Panc1 (cell line): Measurements from ENCODE around the gene ADORA1. TPM values are rescaled to one million over a fixed set of nuclear protein-coding genes. Genes with fewer than 3 reads are reported as not detected.

ENCODE experiments used
- ATAC-seq: fragments of 200-7000 bp; cut with Tn5 transposase; 2 replicates; pipeline ENCODE4 v1.9.1; 2020; ENCODE audit warnings: mild to moderate bottlenecking, moderate library complexity
- BruUV-seq: library from RNA; stranded (reverse); fragments of 400-500 nt; replicated peaks from 2 replicates; lab custom pipeline; 2021; lab: Mats Ljungman, UMichigan
- CTCF ChIA-PET: fragments of 300-600 bp; sonication (Branson Sonifier 250); formaldehyde crosslinking; loops from one replicate; lab custom pipeline; 2022; ENCODE audit warnings: antibody characterized with exemption; lab: Charles Lee
- POLR2A ChIA-PET: fragments of 300-600 bp; sonication (Branson Sonifier 250); formaldehyde crosslinking; loops from one replicate; lab custom pipeline; 2022; ENCODE audit warnings: antibody characterized with exemption; lab: Charles Lee
- DNase-seq: peaks from one replicate; pipeline ENCODE4 v3.0.0-alpha.2; 2010; ENCODE audit warnings: low read depth, low spot score
- H3K27ac ChIP-seq: 2 replicates; pipeline ENCODE4 v1.5.1; 2011; ENCODE audit warnings: mild to moderate bottlenecking, low read length, inconsistent platforms
- H3K27me3 ChIP-seq: fragments of 200-500 bp; sonication (Bioruptor generic); 2 replicates; pipeline ENCODE4 v1.6.0; 2014; ENCODE audit warnings: low read length, inconsistent platforms; ENCODE audit not compliant: control insufficient read depth, insufficient read depth
- H3K36me3 ChIP-seq: fragments of 200-500 bp; sonication (Bioruptor generic); 2 replicates; pipeline ENCODE4 v1.5.1; 2014; ENCODE audit warnings: inconsistent platforms, mild to moderate bottlenecking, low read length, moderate library complexity; ENCODE audit not compliant: control insufficient read depth, insufficient read depth
- H3K4me1 ChIP-seq: 2 replicates; pipeline ENCODE4 v1.5.1; 2011; ENCODE audit warnings: inconsistent platforms, mild to moderate bottlenecking, low read length, moderate library complexity; ENCODE audit not compliant: control insufficient read depth, insufficient read depth
- H3K4me3 ChIP-seq, 2 experiments: 2 replicates each; pipeline ENCODE4 v1.5.1; 2011 to 2012; ENCODE audit warnings: low read depth in 2 of 2, low read length in 2 of 2, mild to moderate bottlenecking in 2 of 2, inconsistent platforms in 1 of 2, moderate library complexity in 1 of 2
- H3K9me3 ChIP-seq: fragments of 200-500 bp; sonication (Bioruptor generic); 2 replicates; pipeline ENCODE4 v1.5.1; 2014; ENCODE audit warnings: low read depth, mild to moderate bottlenecking, inconsistent platforms, low read length, moderate library complexity; ENCODE audit not compliant: control insufficient read depth, insufficient read depth
- CTCF ChIP-seq: fragments of 450-650 bp; IDR thresholded peaks from 2 replicates; pipeline ENCODE4 v1.5.1; 2017; ENCODE audit warnings: mild to moderate bottlenecking
- POLR2AphosphoS5 ChIP-seq: IDR thresholded peaks from 2 replicates; pipeline ENCODE4 v1.6.1; 2012; ENCODE audit warnings: mild to moderate bottlenecking, low read depth, low read length, moderate library complexity
- REST ChIP-seq, 2 experiments: IDR thresholded peaks; 2 replicates each; pipeline ENCODE4 v1.6.1; 2011 to 2012; ENCODE audit warnings: low read depth in 2 of 2, control low read depth in 1 of 2, low read length in 1 of 2, mild to moderate bottlenecking in 1 of 2, moderate library complexity in 1 of 2; ENCODE audit not compliant: insufficient read depth in 1 of 2
- SIN3A ChIP-seq: IDR thresholded peaks from 2 replicates; pipeline ENCODE4 v1.6.1; 2012; ENCODE audit warnings: low read depth, mild to moderate bottlenecking, low read length, moderate library complexity, borderline replicate concordance; ENCODE audit not compliant: insufficient read depth
- TCF7L2 ChIP-seq: IDR thresholded peaks from 2 replicates; pipeline ENCODE4 v1.6.1; 2011; ENCODE audit warnings: mild to moderate bottlenecking, low read depth, low read length, inconsistent platforms
- in situ Hi-C: cut with HindIII; loops from 2 replicates; pipeline ENCODE4 v1.10.0; 2016; ENCODE audit warnings: low sequenced_read_pairs, low pct_unique_long_range_greater_than_20kb
- intact Hi-C: fragments of 100-400 bp; cut with micrococcal nuclease; formaldehyde crosslinking; loops from one replicate; pipeline ENCODE4 v1.10.0; 2022; ENCODE audit not compliant: unreplicated experiment
- total RNA-seq: library from RNA; stranded (reverse); gene quantifications from one replicate; pipeline ENCODE4 v1.2.1, GENCODE V29; 2021; ENCODE audit not compliant: unreplicated experiment

The ADORA1 gene
- total RNA-seq, 1 experiment from 2014 or later = 8.5 TPM

- ATAC-seq = peak; percentile 62
- Histone ChIP-seq H3K9me3 (no peaks in the 10 kb centered on the region), H3K4me3 (no peak overlapping the region), H3K27ac (no peak overlapping the region), H3K27me3 (no peaks in the 10 kb centered on the region), H3K4me1 (no peaks in the 10 kb centered on the region; the same call in 1 of the 2 replicates), H3K36me3 (no peaks in the 10 kb centered on the region)
- BruUV-seq = no TSS peak
- in situ Hi-C loops (no loop called here), intact Hi-C loops (no loop called here)
- POLR2A ChIA-PET = interaction anchor here (0.7 kb wide), 1 partner anchor 323 kb away, joined by 3 read pairs; no protein-coding TSS in a partner anchor
- CTCF ChIA-PET = interaction anchor here (0.7 kb wide), 2 partner anchors 75 to 127 kb away, joined by 3 to 4 read pairs; no protein-coding TSS in a partner anchor
- TF ChIP-seq SIN3A = no peak
- TF ChIP-seq POLR2AphosphoS5 = no peak
- TF ChIP-seq REST (IDR thresholded peaks at IDR 0.05; ENCODE audit: insufficient read depth in 1 of 2, low read depth in 2 of 2, low read length in 1 of 2) = no peak
- no peak for TF ChIP-seq TCF7L2
- TF ChIP-seq CTCF = no peak; the same call in 1 of the 2 replicates
- no peak for DNase-seq
Measured at GRCh38 chr1:203166192-203166940, 38.8 kb downstream of the ADORA1 start.

GRCh38 chr1:203167026-203167912, 39.7 kb downstream of the ADORA1 start:
- H3K36me3 ChIP-seq = no peaks in the 10 kb centered on the region
- ATAC-seq (no peak), DNase-seq (no peak)
- no peaks in the 10 kb centered on the region for H3K9me3 ChIP-seq
- no TSS peak for BruUV-seq
- no peaks in the 10 kb centered on the region; the same call in 1 of the 2 replicates for H3K4me1 ChIP-seq
- ChIA-PET CTCF (interaction anchor here (0.6 to 0.7 kb wide), 2 partner anchors 128 to 1565 kb away, joined by 3 to 4 read pairs; no protein-coding TSS in a partner anchor), POLR2A (no interaction called here)
- no peak overlapping the region for H3K4me3 ChIP-seq
- no peak for TF ChIP-seq SIN3A
- TF ChIP-seq REST (IDR thresholded peaks at IDR 0.05; ENCODE audit: insufficient read depth in 1 of 2, low read depth in 2 of 2, low read length in 1 of 2) = no peak
- TF ChIP-seq POLR2AphosphoS5 = no peak
- TF ChIP-seq TCF7L2 = no peak
- no peak for TF ChIP-seq CTCF
- H3K27me3 ChIP-seq = no peaks in the 10 kb centered on the region
- no peak overlapping the region for H3K27ac ChIP-seq
- intact Hi-C loops = no loop called here
- in situ Hi-C loops = no loop called here
